GM19455 (cell line): ENCODE data around the gene C1orf141.
"Not testable (repeated sequence)": the region's sequence is repeated elsewhere in the genome, so short reads cannot be mapped to it uniquely, and the experiment has no call there.

Experiments used
- ATAC-seq: cut with Tn5 transposase; IDR thresholded peaks from one replicate; pipeline ENCODE4 v1.9.1; 2021; ENCODE audit not compliant: unreplicated experiment

C1orf141 gene

GRCh38 chr1:67134695-67135094 is at the start of gene C1orf141:
TSS of gene C1orf141 (minus strand) at chr1:67134970. CDS start at chr1:67127240, 7,730 bp downstream.
- no peak for ATAC-seq

GRCh38 chr1:67175530-67176087 is 40.8 kb upstream of the C1orf141 start:
- no peak for ATAC-seq

- no peak for ATAC-seq
Measured at GRCh38 chr1:67174716-67175284, 40.0 kb upstream of the C1orf141 start.

GRCh38 chr1:67173988-67174387 is 39.2 kb upstream of the C1orf141 start:
- ATAC-seq = no peak

GRCh38 chr1:67171978-67172377 is 37.2 kb upstream of the C1orf141 start:
- ATAC-seq = no peak

- no peak for ATAC-seq
Measured at GRCh38 chr1:67171574-67171955, 36.8 kb upstream of the C1orf141 start.

- no peak for ATAC-seq
Measured at GRCh38 chr1:67170751-67171573, 36.2 kb upstream of the C1orf141 start.

GRCh38 chr1:67169932-67170331 is 35.2 kb upstream of the C1orf141 start:
- no peak for ATAC-seq

- ATAC-seq = no peak
Measured at GRCh38 chr1:67169496-67169895, 34.7 kb upstream of the C1orf141 start.

GRCh38 chr1:67166196-67166595 is 31.4 kb upstream of the C1orf141 start, which contains the start of gene IL23R:
TSS of gene IL23R (plus strand) at chr1:67166454. CDS start at chr1:67168121, 1,667 bp downstream.
- peak; percentile 89 for ATAC-seq

GRCh38 chr1:67165468-67166041 is 30.8 kb upstream of the C1orf141 start:
- no peak for ATAC-seq

- ATAC-seq = no peak
Measured at GRCh38 chr1:67162954-67163353, 28.2 kb upstream of the C1orf141 start.

- ATAC-seq = no peak
Measured at GRCh38 chr1:67159233-67159632, 24.5 kb upstream of the C1orf141 start.

- no peak for ATAC-seq
Measured at GRCh38 chr1:67158401-67158800, 23.6 kb upstream of the C1orf141 start.

GRCh38 chr1:67150931-67151330 is 16.2 kb upstream of the C1orf141 start:
- no peak for ATAC-seq

GRCh38 chr1:67149179-67149770 is 14.5 kb upstream of the C1orf141 start:
- peak; percentile 87 for ATAC-seq

- peak; percentile 37 for ATAC-seq
Measured at GRCh38 chr1:67148516-67149178, 13.9 kb upstream of the C1orf141 start.

- ATAC-seq = not testable (repeated sequence)
Measured at GRCh38 chr1:67147973-67148372, 13.2 kb upstream of the C1orf141 start.

- ATAC-seq = no peak
Measured at GRCh38 chr1:67146539-67146938, 11.8 kb upstream of the C1orf141 start.

GRCh38 chr1:67146101-67146500 is 11.3 kb upstream of the C1orf141 start:
- ATAC-seq = no peak

GRCh38 chr1:67144696-67145095 is 9.9 kb upstream of the C1orf141 start:
- ATAC-seq = no peak
